Measurements from ENCODE around the gene POLDIP2. TPM values are rescaled to one million over a fixed set of nuclear protein-coding genes. Genes with fewer than 3 reads are reported as not detected.

Gene POLDIP2
- total RNA-seq, 1 experiment from 2014 or later = 82.7 TPM

DNA sequence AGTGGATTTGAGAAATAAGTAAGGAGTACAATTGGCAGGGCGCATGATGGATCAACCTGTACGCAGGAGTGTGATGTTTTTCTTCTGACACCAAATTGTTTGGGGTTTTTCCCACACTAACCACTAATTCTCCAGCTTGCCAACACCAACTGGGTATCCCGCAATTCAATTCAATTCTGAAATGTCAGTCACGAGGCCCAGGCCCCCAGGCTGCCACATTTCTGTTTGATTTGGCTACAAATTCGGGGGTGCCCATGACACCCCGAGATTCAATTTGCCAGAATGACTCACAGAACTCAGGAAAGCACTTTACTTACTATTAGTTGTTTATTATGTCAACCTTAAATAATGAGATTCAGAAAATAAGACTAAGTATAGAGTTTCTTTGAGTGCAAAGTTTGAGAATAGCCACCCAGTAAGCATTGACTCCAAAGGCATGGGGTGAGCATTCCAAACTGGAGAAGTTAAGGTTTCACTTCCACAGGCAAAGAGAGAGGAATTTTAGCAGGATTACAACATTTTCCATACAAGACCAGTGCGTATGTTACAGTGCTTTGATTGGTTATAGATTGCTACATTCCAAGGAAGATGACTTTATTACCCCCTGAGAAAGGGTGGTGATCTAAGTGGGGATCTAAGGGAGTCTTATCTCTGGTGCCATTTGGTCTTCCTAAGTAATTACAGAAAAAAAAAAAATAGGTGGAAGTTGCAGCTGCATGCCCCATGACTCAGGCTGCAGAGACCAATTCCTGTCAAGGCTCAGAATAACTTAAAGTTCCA lies 37.2 kb upstream of the POLDIP2 start:
- intact Hi-C loops (cut with micrococcal nuclease; ENCODE audit: unreplicated experiment) = no loop called here
- BruUV-seq (replicated peaks) = no TSS peak
- no peak for DNase-seq
- no peaks in the 10 kb centered on the region for H3K4me1 Mint-ChIP-seq (ENCODE audit: low read depth, unreplicated experiment)
- no peaks in the 10 kb centered on the region for H3K27me3 Mint-ChIP-seq (ENCODE audit: unreplicated experiment)
- CTCF ChIA-PET = interaction anchor here (1.0 kb wide), 1 partner anchor 22 kb away, joined by 3 read pairs; no protein-coding TSS in a partner anchor
- H3K36me3 Mint-ChIP-seq (ENCODE audit: insufficient read depth, unreplicated experiment) = peaks cover 8% of the 10 kb centered on the region
- H3K4me3 Mint-ChIP-seq (ENCODE audit: low read depth, unreplicated experiment) = no peak overlapping the region
- TF ChIP-seq CTCF (IDR thresholded peaks at IDR 0.05; ENCODE audit: unreplicated experiment) = no peak
- no peak overlapping the region for H3K27ac Mint-ChIP-seq (ENCODE audit: unreplicated experiment)
- no peaks in the 10 kb centered on the region for H3K9me3 Mint-ChIP-seq (ENCODE audit: low read depth, unreplicated experiment)

- no peak for DNase-seq
- no TSS peak for BruUV-seq (replicated peaks)
- Mint-ChIP-seq H3K4me3 (ENCODE audit: low read depth, unreplicated experiment) (no peak overlapping the region), H3K4me1 (ENCODE audit: low read depth, unreplicated experiment) (no peaks in the 10 kb centered on the region), H3K9me3 (ENCODE audit: low read depth, unreplicated experiment) (no peaks in the 10 kb centered on the region), H3K36me3 (ENCODE audit: insufficient read depth, unreplicated experiment) (peaks cover 3% of the 10 kb centered on the region), H3K27ac (ENCODE audit: unreplicated experiment) (no peak overlapping the region), H3K27me3 (ENCODE audit: unreplicated experiment) (no peaks in the 10 kb centered on the region)
- intact Hi-C loops (cut with micrococcal nuclease; ENCODE audit: unreplicated experiment) = no loop called here
- CTCF ChIA-PET = no interaction called here
- TF ChIP-seq CTCF (IDR thresholded peaks at IDR 0.05; ENCODE audit: unreplicated experiment) = no peak
These were observed 35.2 kb upstream of the POLDIP2 start for GRCh38 chr17:28392491-28392890.

- DNase-seq = no peak
- H3K4me1 Mint-ChIP-seq (ENCODE audit: low read depth, unreplicated experiment) = no peaks in the 10 kb centered on the region
- no peaks in the 10 kb centered on the region for H3K36me3 Mint-ChIP-seq (ENCODE audit: insufficient read depth, unreplicated experiment)
- H3K27me3 Mint-ChIP-seq (ENCODE audit: unreplicated experiment) = no peaks in the 10 kb centered on the region
- TF ChIP-seq CTCF (IDR thresholded peaks at IDR 0.05; ENCODE audit: unreplicated experiment) = no peak
- H3K27ac Mint-ChIP-seq (ENCODE audit: unreplicated experiment) = no peak overlapping the region
- CTCF ChIA-PET = interaction anchor here (0.7 kb wide), 1 partner anchor 9 kb away, joined by 11 read pairs; no protein-coding TSS in a partner anchor
- H3K9me3 Mint-ChIP-seq (ENCODE audit: low read depth, unreplicated experiment) = no peaks in the 10 kb centered on the region
- no TSS peak for BruUV-seq (replicated peaks)
- no peak overlapping the region for H3K4me3 Mint-ChIP-seq (ENCODE audit: low read depth, unreplicated experiment)
- intact Hi-C loops (cut with micrococcal nuclease; ENCODE audit: unreplicated experiment) = no loop called here
These were observed 34.1 kb upstream of the POLDIP2 start for GRCh38 chr17:28391401-28391800.

GRCh38 chr17:28390984-28391383 lies 33.7 kb upstream of the POLDIP2 start:
- TF ChIP-seq CTCF (IDR thresholded peaks at IDR 0.05; ENCODE audit: unreplicated experiment) = no peak
- H3K36me3 Mint-ChIP-seq (ENCODE audit: insufficient read depth, unreplicated experiment) = no peaks in the 10 kb centered on the region
- intact Hi-C loops (cut with micrococcal nuclease; ENCODE audit: unreplicated experiment) = no loop called here
- no peak overlapping the region for H3K4me3 Mint-ChIP-seq (ENCODE audit: low read depth, unreplicated experiment)
- no peak overlapping the region for H3K27ac Mint-ChIP-seq (ENCODE audit: unreplicated experiment)
- H3K27me3 Mint-ChIP-seq (ENCODE audit: unreplicated experiment) = no peaks in the 10 kb centered on the region
- no peaks in the 10 kb centered on the region for H3K4me1 Mint-ChIP-seq (ENCODE audit: low read depth, unreplicated experiment)
- DNase-seq = no peak
- H3K9me3 Mint-ChIP-seq (ENCODE audit: low read depth, unreplicated experiment) = no peaks in the 10 kb centered on the region
- CTCF ChIA-PET = interaction anchor here (0.7 kb wide), 1 partner anchor 9 kb away, joined by 11 read pairs; no protein-coding TSS in a partner anchor
- BruUV-seq (replicated peaks) = no TSS peak

All from Calu3 (cell line).